BE2C (cell line): ENCODE measurements around the gene MRTFA.

Experiments
- DNase-seq: peaks from one replicate; pipeline ENCODE4 v3.0.0-alpha.2; 2020
- H3K27me3 ChIP-seq: fragments of 250-450 bp; sonication (Bioruptor Pico); 2 replicates; pipeline ENCODE4 v1.5.1; 2020; ENCODE audit warnings: mild to moderate bottlenecking
- H3K36me3 ChIP-seq: fragments of 250-450 bp; sonication (Bioruptor Pico); 2 replicates; pipeline ENCODE4 v1.5.1; 2020; ENCODE audit warnings: mild to moderate bottlenecking
- H3K4me1 ChIP-seq: fragments of 250-450 bp; sonication (Bioruptor Pico); 2 replicates; pipeline ENCODE4 v1.5.1; 2020
- H3K4me3 ChIP-seq: 2 replicates; pipeline ENCODE4 v1.5.1; 2011; ENCODE audit warnings: low read depth, low read length
- H3K9me3 ChIP-seq: fragments of 250-450 bp; sonication (Bioruptor Pico); 2 replicates; pipeline ENCODE4 v1.5.1; 2020
- CTCF ChIP-seq: IDR thresholded peaks from 2 replicates; pipeline ENCODE4 v1.5.1; 2012; ENCODE audit warnings: mild to moderate bottlenecking, low read depth, low read length

The MRTFA gene

GRCh38 chr22:40392618-40393017 lies 243.9 kb downstream of the MRTFA start:
- Histone ChIP-seq H3K36me3 (no peaks in the 10 kb centered on the region), H3K27me3 (no peaks in the 10 kb centered on the region), H3K9me3 (no peaks in the 10 kb centered on the region), H3K4me1 (no peaks in the 10 kb centered on the region), H3K4me3 (no peak overlapping the region)
- no peak for DNase-seq
- no peak for TF ChIP-seq CTCF

- no peaks in the 10 kb centered on the region for H3K36me3 ChIP-seq
- DNase-seq, result no peak
- H3K9me3 ChIP-seq, result no peaks in the 10 kb centered on the region
- no peak for TF ChIP-seq CTCF
- no peaks in the 10 kb centered on the region for H3K4me1 ChIP-seq
- no peak overlapping the region for H3K4me3 ChIP-seq
- no peaks in the 10 kb centered on the region for H3K27me3 ChIP-seq
These were observed 245.1 kb downstream of the MRTFA start for GRCh38 chr22:40391417-40391816.

- DNase-seq, result no peak
- no peaks in the 10 kb centered on the region for H3K36me3 ChIP-seq
- no peak for TF ChIP-seq CTCF
- H3K9me3 ChIP-seq, result no peaks in the 10 kb centered on the region
- no peaks in the 10 kb centered on the region for H3K4me1 ChIP-seq
- no peak overlapping the region for H3K4me3 ChIP-seq
- no peaks in the 10 kb centered on the region for H3K27me3 ChIP-seq
These were observed 248.3 kb downstream of the MRTFA start for GRCh38 chr22:40388231-40388630.

- DNase-seq, result no peak
- no peak overlapping the region for H3K4me3 ChIP-seq
- TF ChIP-seq CTCF, result no peak
- no peaks in the 10 kb centered on the region for H3K27me3 ChIP-seq
- no peaks in the 10 kb centered on the region for H3K4me1 ChIP-seq
- no peaks in the 10 kb centered on the region for H3K9me3 ChIP-seq
- H3K36me3 ChIP-seq, result no peaks in the 10 kb centered on the region
These were observed 248.8 kb downstream of the MRTFA start for GRCh38 chr22:40387746-40388145.

GRCh38 chr22:40385036-40385782 lies 251.3 kb downstream of the MRTFA start:
- Histone ChIP-seq H3K36me3 (no peaks in the 10 kb centered on the region), H3K4me1 (no peaks in the 10 kb centered on the region), H3K4me3 (no peak overlapping the region), H3K27me3 (no peaks in the 10 kb centered on the region), H3K9me3 (no peaks in the 10 kb centered on the region; the same call in 1 of the 2 replicates)
- no peak for TF ChIP-seq CTCF
- DNase-seq, result no peak

GRCh38 chr22:40383905-40384304 lies 252.6 kb downstream of the MRTFA start:
- 0 out of 2 replicates have a peak, but pooled peaks cover 2% of the 10 kb centered on the region for H3K36me3 ChIP-seq
- H3K27me3 ChIP-seq, result no peaks in the 10 kb centered on the region
- H3K9me3 ChIP-seq, result no peaks in the 10 kb centered on the region; the same call in 1 of the 2 replicates
- DNase-seq, result no peak
- no peak overlapping the region for H3K4me3 ChIP-seq
- no peak for TF ChIP-seq CTCF
- H3K4me1 ChIP-seq, result no peaks in the 10 kb centered on the region
